IPS-NIHi11 (cell line): ENCODE data around the gene CSRP1.
"Not testable (repeated sequence)": the region's sequence is repeated elsewhere in the genome, so short reads cannot be mapped to it uniquely, and the experiment has no call there.

Experiments used
- DNase-seq: peaks from one replicate; pipeline ENCODE4 v3.0.0; 2012; ENCODE audit warnings: mixed read lengths, low spot score

The CSRP1 gene

DNA sequence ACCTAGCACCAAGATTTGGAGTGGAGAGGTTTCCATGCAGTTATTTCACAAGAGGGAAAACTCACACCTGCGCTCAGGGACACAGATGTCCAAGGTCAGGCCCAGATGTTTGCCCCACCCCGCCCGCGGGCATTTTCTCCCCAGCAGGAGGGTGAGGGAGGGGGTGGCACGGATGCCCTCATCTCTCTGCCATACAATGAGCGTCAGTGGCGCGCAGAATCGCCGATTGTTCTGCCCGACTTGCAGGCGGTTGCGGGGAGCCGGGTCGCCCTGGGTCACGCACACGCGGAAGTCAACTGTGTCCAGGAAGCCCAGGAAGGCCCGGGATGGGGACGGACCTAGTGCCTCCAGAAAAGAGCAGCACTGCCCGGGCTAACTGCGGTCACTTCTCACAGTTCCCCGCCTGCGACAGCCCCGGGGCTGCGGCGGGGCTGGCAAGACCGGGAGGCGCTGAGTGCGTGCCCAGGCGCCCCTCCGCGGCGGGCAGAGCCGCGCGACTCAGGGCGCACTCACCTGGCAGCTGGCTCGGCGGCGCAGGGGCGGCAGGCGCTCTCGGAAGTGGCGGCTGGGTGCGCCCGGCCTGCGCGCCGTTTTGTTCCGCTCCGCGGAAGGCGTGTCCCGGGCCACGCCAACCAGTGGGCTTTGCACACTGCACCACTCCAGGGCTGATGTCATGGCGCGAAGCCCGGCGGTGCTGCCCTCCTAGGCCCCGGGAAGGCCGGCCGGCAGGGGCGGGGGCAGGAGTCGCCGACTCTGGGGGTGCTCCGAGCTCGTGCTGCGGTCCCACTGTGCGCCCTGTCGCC is at the start of gene CSRP1:
CSRP1 (minus strand) TSS at position 567 of the 803 bp plus-strand sequence. CDS start 10,820 bp downstream, outside the sequence.
- peak; percentile 73 for DNase-seq

DNA sequence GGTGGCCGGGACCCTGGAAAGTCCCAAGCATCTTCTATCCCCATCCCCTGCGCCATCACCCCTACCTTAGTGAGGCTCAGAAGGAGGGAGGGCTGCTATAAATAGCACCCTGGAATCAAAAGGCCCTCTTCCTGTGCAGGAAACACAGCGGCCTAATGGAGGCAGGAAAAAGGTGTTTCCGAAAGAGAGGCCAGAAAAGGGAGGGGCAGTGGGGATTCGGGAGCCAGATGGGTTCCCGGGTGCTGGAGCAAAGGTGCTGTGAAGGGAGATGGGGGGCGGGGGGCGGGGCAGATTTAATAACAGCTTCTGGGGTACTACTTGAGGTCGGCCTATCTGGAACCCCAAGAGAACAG is 48.6 kb upstream of the CSRP1 start:
- no peak for DNase-seq

GRCh38 chr1:201554789-201555592 is 48.1 kb upstream of the CSRP1 start:
- DNase-seq: no peak

DNA sequence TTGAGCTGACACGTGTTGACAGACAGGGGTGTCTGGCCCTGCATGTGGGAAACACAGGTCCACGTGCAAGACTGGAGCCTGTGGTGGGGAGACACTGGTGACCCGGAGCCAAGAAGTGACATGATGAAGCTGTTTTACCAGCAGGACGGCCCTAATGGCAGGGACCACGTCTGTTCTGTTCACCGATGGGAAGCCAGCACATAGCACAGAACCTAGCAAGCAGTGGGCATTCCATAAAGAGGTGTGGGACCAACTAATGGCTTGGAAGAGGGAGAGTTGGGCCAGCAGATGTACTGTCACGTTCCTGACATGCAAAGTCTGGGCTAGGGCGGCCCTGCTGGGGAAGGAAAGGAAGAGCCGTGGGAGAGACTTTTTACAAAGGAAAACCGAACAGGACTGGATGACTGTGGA is 47.3 kb upstream of the CSRP1 start:
- DNase-seq: no peak

DNA sequence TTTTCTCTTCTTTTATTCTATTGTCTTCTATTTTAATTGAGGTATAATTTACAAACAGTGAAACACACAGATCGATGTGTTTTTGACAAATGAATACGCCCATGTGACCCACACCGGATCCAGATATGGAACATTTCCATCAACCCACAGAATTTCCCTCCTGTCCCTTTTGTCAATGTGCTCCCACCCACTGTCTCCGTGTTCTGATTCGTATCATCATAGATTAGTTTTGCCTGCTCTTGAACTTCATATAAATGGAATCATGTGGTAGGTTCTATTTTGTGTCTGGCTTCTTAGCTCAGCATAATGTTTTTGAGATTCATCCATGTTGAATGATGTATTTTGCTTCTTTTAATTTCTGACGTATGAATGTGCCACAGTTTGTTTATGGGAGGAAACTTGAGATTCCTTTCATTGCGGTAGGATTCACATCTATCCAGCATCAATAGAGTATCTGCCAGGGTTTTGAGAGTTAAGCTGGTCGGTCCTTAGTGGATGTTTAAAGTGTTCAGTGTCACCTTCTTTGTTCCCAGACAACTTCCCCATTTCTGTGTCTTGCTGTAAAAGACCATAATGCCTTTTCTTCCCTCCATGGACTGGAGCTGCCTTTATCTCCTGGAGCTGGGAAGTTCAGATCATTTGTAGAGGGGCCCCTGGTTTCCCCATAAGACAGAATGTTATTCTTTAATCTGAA is 46.7 kb upstream of the CSRP1 start:
- DNase-seq: no peak

GRCh38 chr1:201552941-201553351 is 46.0 kb upstream of the CSRP1 start:
- peak; percentile 3 for DNase-seq

DNA sequence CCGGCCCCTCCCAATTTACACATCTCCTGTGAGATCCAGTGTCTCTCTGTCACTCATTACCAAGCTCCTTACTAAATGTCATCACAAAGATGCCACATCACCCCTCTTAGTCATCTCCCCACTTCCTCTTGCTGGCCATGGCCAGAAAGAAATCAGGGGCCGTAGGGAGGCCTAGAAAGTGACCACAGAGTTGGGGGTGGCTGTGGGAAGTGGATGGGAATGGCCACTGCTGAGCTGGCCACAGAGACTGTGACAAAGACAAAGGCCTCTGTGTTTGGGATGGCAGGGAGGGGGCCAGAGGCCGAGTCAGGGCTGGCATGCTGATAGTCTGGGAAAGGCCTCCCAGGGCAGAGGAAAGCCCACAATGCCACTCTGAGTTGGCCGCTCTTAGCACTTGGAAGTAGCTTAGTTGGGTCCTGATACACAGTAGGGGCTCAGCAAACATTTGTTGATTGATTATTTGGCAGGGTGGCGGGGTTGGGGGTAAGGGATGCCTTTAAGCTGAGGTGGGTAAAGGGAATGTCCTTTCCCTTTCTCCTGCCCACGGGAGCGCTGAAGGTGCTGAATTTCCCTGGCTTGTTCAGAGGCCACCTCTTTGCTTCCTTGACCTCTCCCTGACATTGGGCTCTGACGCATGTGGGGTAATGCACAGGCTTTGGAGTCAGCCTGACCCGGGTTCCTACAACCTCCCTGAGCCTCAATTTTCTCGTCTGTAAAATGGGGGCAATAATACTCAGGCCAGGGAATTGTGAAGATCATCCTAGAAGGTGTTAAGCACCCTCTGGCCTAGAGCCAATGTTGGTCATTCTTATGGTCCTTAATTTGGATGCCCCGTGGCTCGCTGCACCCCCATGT is 45.2 kb upstream of the CSRP1 start:
- no peak for DNase-seq

- DNase-seq: no peak
Observed at GRCh38 chr1:201551096-201551495, 44.2 kb upstream of the CSRP1 start.

- not testable (repeated sequence) for DNase-seq
Observed at GRCh38 chr1:201549522-201549921, 42.6 kb upstream of the CSRP1 start.

DNA sequence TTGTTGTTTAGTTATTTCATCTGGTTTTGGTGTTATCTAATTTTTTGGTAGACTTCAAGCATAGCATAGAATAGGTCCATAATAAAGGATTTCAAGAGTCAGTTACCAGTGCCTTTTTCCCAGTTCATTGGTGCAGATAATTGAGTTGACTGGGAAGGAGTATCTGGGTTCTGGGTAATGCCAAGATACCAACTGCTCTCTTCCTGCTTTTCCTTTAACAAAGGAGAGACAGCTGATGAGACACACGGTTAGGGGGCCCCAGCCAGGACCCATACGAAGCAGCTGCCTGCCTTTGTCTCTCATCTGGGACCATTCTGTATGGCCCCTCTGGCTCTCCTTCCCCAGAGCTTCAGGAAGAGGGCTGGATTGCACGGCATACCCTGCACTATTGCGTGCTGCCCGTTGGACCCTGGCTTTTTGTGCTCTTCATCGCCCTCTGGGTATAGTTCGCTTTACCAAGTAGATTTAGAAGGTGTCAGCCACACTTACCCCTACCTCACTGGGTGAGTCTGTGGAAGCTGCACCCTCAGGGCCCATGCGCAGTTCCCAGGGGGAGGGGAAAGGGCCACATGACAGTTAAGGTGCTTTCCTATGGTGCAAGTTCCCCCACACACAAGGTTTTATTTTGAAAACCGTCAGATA is 39.0 kb upstream of the CSRP1 start:
- DNase-seq: peak; percentile 54

DNA sequence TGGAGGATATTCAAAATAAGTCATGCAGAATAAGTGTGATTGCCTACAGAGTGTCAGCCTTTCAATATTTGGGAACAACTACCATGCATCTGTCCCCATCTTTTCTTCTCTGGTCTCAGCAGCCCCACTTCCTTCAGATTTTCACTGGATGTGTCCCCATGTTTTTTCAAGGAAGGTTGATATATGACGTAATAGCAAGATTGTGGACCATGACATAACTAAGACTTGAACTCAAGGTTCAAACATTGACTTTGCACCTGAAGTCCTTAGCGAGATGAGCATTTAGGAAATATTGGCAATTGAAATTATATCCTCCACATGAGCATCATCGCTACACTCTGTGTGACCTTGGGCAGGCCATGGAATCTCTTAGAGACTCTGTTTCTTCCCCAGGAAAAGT is 37.8 kb upstream of the CSRP1 start:
- DNase-seq: no peak

GRCh38 chr1:201543871-201544642 is 37.1 kb upstream of the CSRP1 start:
- DNase-seq: no peak

DNA sequence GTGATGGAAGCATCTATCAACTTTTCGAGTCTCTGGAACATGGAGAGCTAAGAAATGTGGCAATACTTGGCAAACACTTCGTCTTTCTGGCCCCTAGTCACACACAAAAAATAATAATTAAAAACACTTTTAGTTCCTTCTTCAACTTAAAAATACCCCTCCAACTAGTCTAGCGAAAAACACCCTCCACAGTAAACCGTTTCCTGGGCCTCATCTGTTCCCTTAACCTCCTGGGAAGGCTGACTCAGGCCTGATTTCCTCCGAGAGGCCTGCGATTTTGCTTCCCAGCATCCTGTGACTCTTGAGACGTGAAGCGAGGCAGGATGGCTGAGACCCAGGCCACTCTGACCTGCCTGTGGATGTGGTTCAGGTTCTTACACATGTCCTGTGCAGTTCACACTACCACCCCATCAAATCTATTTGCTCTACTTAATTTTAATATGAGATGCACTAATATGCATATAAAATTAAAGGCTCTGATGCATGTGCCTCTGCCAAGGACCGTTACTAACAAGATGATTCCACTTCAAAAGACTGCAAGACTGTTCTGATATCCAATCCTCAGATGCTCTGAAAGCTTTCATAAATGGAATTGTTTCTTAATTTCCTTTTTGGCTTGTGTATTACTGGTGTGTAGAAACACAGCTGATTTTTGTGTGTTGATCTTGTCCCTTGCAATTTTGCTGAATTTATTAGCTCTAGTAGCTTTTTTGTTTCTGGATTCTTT is 35.5 kb upstream of the CSRP1 start:
- no peak for DNase-seq

GRCh38 chr1:201540846-201541735 is 34.2 kb upstream of the CSRP1 start:
- DNase-seq: no peak

DNA sequence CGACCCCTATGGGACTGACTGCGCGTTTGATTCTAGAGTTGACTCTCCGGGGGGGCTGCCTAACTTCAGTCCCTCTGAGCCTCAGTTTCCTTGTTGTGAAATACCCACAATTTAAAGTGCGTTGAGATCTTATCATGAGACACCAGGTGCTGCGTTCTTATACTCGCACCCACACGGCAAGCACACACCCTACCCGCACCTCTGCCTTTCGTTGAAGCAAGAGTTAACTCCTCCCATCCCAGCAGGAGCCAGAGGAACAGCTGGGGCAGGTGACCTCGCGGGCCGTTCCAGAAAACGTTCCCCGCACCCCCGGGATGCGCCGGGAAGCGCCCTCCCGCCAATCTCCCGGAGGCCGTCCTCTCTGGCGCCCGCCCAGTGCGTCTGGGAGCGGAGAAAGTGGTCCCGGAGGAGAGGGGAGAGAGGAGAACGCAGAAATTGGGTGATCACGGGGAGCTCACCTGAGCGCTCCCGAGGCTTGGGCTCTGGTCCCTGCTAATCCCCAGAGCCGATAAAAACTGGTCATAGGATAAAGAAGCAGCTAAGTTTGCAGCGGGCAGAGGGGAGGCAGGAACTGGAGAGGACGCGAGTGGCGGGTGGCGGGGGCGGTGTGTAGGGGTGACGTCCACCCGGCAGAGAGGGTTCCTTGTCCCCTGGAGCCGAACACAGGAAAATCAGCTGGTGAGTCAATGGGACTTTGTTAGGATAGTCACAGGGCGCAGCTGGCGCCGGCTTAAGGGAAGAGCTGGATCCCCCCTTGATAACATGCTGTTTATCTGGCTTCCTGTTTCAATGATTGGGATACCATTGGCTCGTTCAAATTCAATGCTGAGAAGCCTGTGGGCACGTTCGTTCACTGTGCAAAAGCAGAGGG is 32.9 kb upstream of the CSRP1 start:
- DNase-seq: peak; percentile 51

DNA sequence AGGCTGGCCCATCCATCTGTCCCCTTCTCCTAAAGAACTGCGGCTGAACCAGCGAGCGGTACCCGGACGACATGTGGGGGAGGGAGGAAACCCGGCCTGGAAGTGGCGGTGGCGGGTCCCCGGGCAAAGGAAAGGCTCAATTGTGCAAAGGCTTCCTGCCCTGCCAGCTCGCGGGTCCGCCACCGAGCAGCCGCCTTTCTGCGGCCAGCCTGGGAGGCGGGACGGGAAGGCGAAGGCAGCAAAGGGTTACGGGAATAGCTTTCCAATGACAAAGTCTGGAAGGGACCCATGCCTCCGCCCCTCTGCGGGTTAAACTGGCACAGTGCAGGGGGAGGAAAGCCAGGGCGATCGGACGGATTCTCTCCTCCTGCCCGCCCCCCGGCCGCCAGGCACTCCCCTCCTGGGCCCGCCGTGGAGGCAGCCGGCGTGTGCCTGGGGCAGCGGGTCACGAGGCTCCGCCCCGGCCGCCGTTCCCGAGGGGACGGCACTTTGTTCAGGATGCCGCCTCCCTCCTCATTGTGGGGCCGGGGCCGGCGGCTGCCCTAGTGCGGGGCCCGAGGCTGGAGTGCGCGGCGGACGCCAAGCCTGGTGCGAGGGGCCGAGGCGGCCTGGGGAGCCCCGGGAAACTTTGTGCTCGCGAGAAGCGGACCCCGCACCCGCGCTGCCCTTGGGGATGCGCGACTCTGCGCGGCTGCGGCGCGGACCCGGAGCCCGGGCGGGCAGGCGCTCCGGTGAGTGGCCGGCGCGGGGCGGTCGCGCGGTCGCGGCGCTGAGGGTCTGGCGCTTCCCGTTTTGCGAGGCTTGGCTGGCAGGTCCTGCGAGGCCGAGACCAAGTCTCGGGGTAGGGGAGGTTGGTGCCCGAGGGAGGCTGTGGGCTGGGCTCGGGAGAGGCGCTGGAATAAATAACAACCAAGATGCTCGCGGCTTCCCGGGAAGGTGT is 32.0 kb upstream of the CSRP1 start, which contains the start of gene NAV1:
NAV1 (plus strand) TSS at position 516 of the 940 bp plus-strand sequence. CDS start 83,758 bp downstream, outside the sequence.
- DNase-seq: peak; percentile 74
